ENCODE measurements around the gene EFNA5.

Gene EFNA5

GRCh38 chr5:107542428-107542827 lies 128.3 kb downstream of the EFNA5 start:
- no peak for DNase-seq

DNA sequence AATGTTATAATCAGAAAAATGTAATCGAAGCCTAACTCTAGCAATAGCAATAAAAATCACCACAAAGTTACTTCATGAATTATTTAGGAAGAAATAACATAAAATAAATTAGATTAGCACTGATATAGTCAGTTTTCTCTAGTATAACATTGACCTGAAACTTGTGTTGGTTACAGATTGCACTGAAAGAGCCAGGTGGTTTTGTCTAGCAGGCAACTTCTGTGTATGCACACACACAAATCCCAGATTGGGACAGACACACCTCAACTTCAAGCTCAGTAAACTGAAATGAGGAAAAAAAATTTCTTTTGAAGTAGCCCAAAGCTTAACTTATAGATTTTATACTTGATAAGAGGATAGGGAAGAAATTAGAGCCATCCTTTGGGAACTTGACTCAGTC lies 129.3 kb downstream of the EFNA5 start:
- DNase-seq, result no peak

DNA sequence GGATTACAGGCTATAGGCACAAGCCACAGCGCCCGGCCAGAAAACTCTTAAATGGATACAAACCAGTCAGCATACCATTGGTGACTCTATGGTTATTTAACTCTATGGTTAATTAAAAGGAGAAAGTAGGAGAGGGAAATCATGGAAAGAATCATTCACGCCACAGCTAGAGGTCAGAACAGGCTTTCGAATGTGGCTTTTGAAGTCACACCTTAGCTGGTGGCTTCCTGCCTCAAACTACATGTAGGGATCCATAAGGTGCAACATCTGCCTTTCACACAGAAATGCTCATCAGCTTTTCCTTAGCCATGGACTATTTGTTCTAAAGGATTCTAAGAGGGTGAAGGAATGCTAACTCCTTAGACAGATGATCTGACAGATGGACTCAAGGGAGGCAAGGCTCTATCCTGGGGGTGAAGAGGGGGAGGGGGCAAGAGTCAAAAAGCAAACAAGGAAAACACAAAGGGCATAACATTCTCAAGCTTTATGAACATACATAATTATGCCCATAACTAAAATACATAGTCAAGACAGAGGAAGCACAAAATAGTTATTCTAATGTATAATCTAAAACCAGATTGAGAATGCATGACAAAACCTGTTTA lies 130.9 kb downstream of the EFNA5 start:
- DNase-seq, result no peak

GRCh38 chr5:107538805-107539445 lies 131.8 kb downstream of the EFNA5 start:
- DNase-seq, result no peak

GRCh38 chr5:107538331-107538730 lies 132.4 kb downstream of the EFNA5 start:
- no peak for DNase-seq

DNA sequence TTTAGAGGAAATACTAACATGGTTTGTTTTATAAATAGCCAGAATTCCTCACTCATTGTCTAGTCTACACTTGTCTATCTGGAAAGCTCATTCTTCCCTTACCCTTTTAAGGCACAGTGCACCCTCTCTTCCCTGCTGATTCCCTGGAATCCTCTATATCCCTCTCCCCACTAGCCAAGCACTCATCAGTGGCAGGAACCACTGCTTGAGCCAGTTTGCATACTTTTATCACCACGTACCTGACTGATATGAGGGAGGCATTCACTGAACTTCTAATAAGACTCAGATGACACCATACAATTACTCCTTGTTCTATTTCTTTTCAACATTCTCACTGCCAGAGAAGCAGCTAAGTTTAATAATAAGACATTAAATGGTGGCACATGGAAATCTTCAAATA lies 134.9 kb downstream of the EFNA5 start:
- no peak for DNase-seq

DNA sequence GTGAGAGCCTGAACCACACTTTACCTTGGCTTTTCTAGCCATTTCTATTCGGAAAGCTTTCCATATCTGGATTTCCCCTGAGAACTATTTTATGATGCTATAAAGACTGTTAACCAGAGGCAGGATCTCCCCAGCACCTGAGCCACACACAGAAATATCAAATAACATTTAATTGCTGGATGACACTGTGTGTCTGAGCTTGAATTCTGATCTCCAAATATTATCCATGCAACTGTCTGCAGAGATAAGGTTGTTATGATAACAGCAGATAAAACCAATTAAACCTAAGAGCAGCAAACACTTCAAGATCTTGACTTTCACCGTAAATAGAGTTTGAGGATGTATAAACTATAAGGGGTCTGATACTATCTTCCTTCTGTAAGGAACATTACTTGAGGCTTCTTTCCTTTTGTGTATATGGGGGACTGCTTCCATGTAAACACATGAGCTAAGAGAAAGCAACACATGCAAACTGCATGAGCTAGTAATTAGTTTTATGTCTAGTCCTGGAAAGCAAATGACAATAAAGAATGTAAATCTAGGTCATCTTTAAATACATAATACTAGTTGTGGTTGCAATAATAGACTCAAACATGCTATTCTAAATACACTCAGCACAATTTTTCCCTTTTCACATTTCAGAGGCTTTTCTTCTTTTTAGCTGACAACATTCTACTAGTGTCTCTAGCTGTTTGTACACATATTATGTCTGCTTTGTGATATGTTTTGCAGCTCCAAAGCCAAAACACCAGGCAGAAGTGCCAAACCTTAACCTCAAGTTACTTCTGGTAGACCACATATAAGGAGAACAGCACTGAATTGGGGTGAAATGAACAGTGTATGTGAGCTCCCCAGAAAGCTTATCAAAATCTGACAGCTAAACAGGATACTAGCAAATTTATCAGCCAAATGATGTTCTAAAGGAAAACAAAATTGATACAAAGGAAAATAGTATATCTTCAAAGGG lies 136.5 kb downstream of the EFNA5 start:
- DNase-seq, result no peak

DNA sequence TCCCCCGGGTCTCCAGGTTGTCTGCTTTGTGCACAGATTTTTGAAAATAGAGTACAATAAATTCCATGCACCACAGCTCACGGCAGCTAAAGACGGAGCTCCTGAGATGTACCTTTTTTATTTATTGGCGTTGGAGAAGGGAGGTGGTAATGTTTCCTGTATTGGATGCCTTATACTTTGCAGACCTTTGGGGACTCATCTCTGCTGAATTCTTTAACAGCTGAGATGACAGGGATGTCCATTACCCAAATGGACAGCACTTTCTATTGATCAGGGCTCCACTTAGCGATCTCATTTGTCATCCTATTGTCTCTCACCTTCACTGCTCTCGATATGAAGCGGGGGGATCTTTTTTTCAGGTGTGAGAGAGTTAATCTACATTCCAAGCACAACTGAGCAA lies 137.8 kb downstream of the EFNA5 start:
- no peak for DNase-seq

- DNase-seq, result no peak
These were observed 138.4 kb downstream of the EFNA5 start for GRCh38 chr5:107532169-107532878.

DNA sequence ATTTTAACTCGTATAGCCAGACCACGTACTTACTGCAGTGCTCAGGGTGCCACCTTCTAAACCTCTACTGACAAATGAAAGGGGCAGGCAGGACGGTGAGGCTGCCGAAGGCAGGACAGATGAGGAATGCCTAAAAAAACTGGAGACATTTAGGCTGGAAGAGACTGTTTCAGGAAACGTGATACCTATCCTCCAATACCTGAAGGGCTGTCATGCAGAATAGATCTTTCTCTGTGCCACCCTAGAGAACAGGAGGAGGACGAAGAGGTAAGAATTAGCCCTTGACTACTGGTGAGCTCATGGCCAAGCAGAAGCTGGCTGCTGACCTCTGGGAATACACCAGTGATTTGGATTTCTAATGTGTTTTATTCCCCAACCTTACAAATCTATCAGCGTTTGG lies 139.4 kb downstream of the EFNA5 start:
- DNase-seq, result no peak

GRCh38 chr5:107529618-107530017 lies 141.1 kb downstream of the EFNA5 start:
- DNase-seq, result no peak

DNA sequence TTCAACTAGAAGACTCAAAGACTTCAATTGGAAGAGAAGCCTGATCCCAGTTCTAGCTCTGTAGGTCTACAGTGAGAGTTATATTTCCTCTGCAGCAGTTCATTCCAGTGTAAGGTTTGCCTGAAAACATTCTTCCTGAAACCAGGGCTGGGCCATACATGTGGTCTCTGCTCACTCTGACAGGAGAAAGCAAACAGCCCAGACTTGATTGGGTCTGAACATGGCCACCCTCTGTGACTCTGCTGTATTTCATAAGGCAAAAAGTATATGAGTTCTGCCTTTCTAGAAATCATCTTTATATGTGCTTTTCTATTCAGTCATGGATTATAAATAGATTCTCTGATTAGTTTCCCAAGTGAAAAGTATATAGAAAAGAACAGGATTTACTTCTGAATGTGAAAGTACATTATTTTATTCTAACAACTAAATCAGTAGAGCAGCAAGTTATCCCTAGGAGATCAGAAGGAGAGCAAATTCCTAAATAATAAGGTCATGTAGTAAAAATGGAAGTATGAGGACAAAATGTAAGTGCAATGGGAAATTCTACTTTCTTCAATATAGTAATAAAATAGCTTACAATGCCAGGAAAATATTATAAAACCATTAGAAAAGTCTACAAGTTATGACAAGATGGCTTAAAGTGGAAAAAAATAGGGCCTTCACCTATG lies 144.3 kb downstream of the EFNA5 start:
- DNase-seq, result no peak

GRCh38 chr5:107524111-107524510 lies 146.6 kb downstream of the EFNA5 start:
- DNase-seq, result no peak

DNA sequence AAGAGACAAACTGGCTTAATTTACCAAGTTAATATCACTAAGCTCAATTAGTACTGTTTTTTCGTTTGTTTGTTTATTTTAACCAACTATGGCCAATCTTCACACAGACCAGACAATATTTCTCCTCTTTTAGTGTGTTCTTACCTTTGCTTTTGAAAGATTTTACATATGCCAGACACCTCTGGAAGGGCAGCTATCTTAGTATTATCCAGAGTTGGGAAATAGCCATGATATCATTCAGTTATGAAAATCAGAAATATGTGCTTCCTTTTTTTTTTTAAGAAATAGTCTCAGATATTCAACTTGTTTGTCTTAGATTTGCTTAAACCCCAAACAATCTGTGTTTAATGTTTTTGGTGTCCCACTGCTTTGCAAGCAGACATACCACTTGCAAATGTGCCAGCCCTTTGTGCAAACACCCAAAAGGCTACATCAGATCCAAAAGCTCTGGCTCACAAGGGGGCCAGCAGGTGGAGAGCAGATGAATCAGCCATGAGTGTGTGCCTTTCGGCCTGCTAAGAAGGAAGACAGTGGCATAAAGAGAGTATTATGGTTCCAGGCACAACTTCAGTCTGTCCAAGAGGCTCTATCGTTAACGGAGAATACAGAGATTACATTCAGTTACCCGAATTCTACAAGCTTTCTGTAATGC lies 147.6 kb downstream of the EFNA5 start:
- no peak for DNase-seq

GRCh38 chr5:107522456-107522855 lies 148.3 kb downstream of the EFNA5 start:
- no peak for DNase-seq

- no peak for DNase-seq
These were observed 150.8 kb downstream of the EFNA5 start for GRCh38 chr5:107519900-107520354.

GRCh38 chr5:107518616-107519015 lies 152.1 kb downstream of the EFNA5 start:
- DNase-seq, result no peak

DNA sequence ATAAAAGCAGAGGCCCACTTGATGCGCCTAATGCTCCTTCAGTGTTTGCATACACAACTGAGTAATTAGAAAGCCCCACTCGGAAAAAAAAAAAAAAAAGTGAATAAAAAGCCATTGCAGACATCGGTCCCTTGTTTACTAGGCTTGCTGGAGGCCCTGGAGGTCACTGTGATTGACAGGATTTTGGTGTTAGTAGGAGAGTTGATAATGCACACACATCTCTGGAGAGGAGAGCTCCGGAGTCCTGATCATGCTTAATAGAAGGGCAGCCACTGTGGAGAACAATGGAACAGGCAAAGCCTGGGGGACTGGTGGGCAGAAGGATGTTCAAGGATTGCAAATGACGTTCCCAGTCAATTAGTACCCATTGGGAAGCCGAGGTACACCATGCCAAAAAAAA lies 152.5 kb downstream of the EFNA5 start:
- no peak for DNase-seq

DNA sequence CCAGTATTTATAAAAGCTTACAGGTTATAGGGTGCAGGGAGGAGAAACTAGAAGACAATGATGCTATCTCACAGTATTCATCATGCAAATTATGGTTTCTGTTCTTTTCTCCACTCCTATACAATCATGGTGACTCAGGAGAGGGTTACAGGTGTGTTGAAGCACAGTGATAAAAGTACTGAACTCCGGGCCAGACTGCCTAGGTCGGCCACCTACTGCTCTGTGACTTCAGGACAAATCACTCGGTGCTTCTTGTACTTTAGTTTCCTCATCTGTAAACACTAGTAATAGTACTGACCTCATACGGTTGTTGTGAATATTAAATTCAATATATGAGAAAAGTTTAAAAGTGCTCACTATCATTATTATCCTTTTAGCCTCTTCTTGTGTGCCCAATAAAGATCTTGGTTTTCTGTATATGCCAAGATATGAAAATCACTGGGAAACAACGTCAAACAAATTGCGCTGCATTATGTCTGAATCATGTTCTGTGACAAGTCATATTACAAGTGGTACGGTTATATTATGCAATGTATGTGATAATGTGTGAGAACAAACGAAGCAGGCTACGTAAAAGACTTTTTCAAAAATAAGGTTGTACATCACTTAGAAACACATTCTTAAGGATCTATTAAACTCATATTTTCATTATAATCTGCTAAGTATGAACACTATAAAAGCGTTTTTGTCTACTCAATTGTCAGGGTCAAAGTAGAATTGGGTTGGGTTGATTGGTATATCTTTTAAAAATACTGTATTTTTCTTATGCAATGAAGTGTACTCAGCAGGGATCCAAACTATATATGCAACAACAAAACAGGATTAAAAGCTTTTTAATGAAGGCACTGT lies 153.3 kb downstream of the EFNA5 start:
- DNase-seq, result no peak

- DNase-seq, result no peak
These were observed 154.1 kb downstream of the EFNA5 start for GRCh38 chr5:107516452-107517184.

All from CD4-positive, alpha-beta T cell treated with Interleukin-15 for 1 hour (primary cell).